Omental fat pad (tissue), 4 donors: ENCODE data around the gene RBM33. TPM values are rescaled to one million over a fixed set of nuclear protein-coding genes. Genes with fewer than 3 reads are reported as not detected.

Experiments
- ATAC-seq: fragments of 150-250 bp; one replicate; pipeline ENCODE4 v1.9.1; 2016; ENCODE audit warnings: mild to moderate bottlenecking, moderate library complexity; ENCODE audit not compliant: low FRiP score
- DNase-seq: peaks from one replicate; pipeline ENCODE4 v3.0.0-alpha.2; 2019; ENCODE audit warnings: low spot score
- CTCF ChIP-seq, 3 donors: fragments of 450-650 bp; IDR thresholded peaks; one replicate each; pipeline ENCODE4 v1.5.1; 2016 to 2017; ENCODE audit warnings: antibody characterized with exemption in 3 of 3, mild to moderate bottlenecking in 3 of 3, moderate library complexity in 2 of 3
- total RNA-seq, 4 donors: library from RNA; depleted of rRNA; stranded (reverse); fragments of >200 nt; gene quantifications; one replicate each; pipeline ENCODE4 v1.1.0, GENCODE V29; 2016

Gene RBM33
- total RNA-seq, 4 donors from 2014 or later, result 19.5 to 53.4 (median 32.0) TPM

DNA sequence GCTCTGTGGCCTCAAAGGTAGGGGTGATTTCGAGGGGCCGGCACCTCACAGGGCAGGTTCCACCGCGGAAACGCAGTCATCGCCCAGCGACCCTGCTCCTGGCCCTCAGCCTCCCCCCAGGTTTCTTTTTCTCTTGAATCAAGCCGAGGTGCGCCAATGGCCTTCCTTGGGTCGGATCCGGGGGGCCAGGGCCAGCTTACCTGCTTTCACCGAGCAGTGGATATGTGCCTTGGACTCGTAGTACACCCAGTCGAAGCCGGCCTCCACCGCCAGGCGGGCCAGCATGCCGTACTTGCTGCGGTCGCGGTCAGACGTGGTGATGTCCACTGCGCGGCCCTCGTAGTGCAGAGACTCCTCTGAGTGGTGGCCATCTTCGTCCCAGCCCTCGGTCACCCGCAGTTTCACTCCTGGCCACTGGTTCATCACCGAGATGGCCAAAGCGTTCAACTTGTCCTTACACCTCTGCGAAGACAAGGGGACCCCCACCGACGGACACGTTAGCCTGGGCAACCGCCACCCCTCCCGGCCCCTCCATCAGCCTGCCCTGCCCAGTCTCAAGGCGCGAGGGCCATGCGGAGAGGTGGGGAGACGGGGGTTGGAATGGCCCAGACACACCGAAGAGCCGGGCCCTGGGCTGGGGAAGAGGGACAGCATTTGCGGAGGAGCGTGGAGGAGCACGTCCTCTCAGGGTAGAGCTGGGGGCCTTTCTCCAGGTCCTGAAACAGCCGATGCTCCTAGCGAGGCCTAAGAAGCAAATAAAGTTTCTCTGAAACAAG is 161.8 kb downstream of the RBM33 start:
- ATAC-seq (no peak), DNase-seq (no peak)
- no peak for TF ChIP-seq CTCF (IDR thresholded peaks at IDR 0.05)

DNA sequence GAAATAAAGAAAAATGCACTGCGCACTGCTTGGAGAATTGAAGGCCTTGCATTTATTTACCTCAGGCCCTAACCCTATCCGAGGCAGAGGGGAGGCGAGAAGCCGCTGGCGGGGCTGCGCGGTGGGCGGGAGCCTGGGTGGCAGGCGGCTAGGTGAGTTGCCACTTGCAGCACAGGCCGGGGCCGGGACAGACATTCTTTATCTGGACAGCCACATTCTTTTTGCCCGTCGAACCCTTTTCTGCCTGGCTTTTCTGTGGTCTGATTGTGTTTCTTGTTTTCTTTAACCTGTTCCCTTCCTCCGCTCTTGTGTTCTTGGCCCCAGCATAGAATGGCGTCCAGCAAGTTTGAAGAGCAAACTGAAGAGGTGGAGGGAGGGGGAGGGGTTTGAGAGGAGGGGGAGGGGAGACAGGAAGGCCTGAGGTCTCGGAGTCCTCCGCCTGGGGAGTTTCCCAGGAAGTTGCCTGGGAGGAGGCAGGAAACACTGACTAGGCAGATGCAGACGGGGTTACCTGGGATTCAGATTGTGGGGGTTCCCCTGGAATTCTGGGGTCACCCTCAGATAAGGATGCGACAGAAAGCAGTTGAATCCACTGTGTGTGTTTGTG is 162.7 kb downstream of the RBM33 start:
- DNase-seq, result no peak
- ATAC-seq, result no peak
- no peak for TF ChIP-seq CTCF (IDR thresholded peaks at IDR 0.05)

- ATAC-seq (no peak), DNase-seq (no peak)
- TF ChIP-seq CTCF (IDR thresholded peaks at IDR 0.05), result no peak
Observed at GRCh38 chr7:155807789-155808548, 163.5 kb downstream of the RBM33 start.

- no peak for DNase-seq
- no peak for TF ChIP-seq CTCF (IDR thresholded peaks at IDR 0.05)
- no peak for ATAC-seq
Observed at GRCh38 chr7:155808549-155809331, 164.3 kb downstream of the RBM33 start.

DNA sequence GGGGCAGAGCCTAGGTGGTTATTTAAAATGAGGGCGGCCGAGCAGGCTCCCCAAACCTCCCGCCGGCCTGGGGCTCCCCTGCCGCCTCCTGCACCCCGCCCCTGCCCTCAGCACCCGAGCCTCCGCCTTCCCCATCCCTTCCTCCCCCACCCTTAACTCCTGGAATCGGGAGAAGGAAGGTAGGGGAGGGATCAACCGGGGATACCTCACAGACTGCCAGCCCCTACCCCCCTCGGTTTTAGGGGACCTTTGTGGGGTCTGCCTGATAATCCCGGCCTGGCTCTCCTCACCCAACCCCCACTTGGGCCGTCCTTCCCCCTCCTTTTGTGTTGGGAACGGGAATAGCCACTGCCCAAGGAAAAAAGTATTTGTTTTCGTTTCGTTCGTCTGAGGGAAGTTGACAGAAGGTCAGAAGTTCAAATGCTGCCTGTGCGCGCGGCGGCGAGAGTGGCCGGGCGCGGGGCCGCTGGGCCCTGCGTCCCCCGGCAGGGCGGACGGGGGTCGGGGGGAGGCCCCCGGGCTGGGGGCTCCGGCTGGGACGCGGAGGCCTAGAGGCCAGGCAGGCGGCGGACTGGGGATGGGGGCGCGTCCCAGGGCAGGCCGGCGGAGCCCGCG is 165.0 kb downstream of the RBM33 start:
- TF ChIP-seq CTCF (IDR thresholded peaks at IDR 0.05), result no peak
- DNase-seq (no peak), ATAC-seq (no peak)
